ENCODE measurements around the gene ANKRD52.
A peak's percentile ranks its signal among the peaks of the same experiment; 100 is the strongest.
"Not testable (repeated sequence)": the region's sequence is repeated elsewhere in the genome, so short reads cannot be mapped to it uniquely, and the experiment has no call there.

ANKRD52 gene

GRCh38 chr12:56205445-56205844 lies 52.7 kb downstream of the ANKRD52 start:
- DNase-seq, result no peak

- DNase-seq, result no peak
Measured at GRCh38 chr12:56204275-56204674, 53.9 kb downstream of the ANKRD52 start.

DNA sequence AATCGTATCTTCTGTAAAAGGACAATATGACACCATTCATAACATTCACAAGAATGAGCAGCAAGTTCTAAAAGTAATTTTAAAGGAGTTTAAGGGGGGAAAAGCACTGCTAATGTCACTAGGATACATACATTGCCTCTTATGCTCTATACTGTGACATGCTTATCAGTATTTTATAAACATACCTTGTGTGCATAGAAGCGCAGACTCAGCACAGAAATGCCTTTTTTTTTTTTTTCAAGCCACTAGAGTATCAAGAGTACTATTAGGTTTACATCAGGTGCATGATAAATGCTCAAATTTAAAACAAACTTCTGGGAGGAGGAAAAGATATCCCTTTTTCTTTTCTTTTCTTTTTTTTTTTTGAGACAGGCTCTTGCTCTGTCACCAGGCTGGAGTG lies 55.3 kb downstream of the ANKRD52 start:
- DNase-seq, result no peak

- DNase-seq, result no peak
Measured at GRCh38 chr12:56202366-56202765, 55.8 kb downstream of the ANKRD52 start.

GRCh38 chr12:56198836-56199235 lies 59.3 kb downstream of the ANKRD52 start:
- DNase-seq, result no peak

- no peak for DNase-seq
Measured at GRCh38 chr12:56197921-56198635, 60.1 kb downstream of the ANKRD52 start.

GRCh38 chr12:56196818-56197550 lies 61.2 kb downstream of the ANKRD52 start:
- DNase-seq, result not testable (repeated sequence)

- DNase-seq, result peak; percentile 71
Measured at GRCh38 chr12:56193025-56193578, 65.1 kb downstream of the ANKRD52 start.

- DNase-seq, result no peak
Measured at GRCh38 chr12:56192582-56192981, 65.6 kb downstream of the ANKRD52 start.

DNA sequence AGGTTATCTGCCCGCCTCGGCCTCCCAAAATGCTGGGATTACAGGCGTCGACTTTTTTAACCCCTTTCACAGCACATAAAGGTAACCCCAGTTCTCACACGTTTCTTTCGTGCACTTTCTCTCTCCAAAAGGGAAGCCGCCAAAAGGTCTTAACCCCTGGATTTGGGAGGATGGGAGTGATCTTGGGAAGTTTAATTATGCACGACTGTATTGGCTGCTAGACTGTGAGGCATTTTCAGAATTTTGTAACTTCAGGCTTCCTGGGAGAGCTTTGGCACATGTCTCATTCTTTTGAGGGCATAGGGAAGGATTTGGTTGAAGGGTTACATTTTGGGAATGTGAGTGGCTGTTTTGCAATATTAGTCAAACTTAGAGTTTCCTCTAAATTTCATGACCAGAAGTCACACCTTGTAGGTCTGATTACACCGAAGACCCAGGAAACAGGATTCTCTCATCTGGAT lies 67.5 kb downstream of the ANKRD52 start:
- no peak for DNase-seq

DNA sequence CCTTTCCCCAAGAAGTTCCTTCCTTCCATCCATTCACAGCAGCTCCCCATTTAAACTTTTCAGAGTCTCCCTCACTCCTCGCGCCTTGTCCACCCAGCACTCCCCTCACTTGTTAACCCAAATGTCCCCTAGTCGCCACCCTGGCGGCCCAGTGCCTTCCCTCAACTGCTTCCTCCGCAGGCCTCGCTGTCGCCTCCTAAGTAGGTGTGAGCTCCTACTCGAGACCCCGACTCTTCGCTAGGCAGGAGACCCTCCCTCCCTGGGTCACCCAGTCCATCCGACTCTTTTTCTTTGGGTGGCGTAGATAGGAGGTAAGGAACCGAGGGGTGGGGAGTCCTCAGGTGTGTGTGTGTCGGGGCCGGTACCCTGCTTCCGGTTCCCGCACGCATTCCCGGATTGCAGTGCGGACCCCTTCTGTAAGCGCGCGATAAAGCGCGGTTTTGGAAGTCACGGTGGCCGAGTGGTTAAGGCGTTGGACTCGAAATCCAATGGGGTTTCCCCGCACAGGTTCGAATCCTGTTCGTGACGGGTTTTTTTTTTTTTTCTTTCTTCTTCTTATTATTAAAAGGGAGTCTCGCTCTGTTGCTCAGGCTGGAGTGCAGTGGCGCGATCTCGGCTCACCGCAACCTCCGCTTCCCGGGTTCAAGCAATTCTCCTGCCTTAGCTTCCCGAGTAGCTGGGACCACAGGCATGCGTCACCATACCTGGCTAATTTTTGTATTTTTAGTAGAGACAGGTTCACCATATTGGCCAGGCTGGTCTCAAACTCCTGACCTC lies 68.1 kb downstream of the ANKRD52 start:
- DNase-seq, result peak; percentile 48

- peak; percentile 76 for DNase-seq
Measured at GRCh38 chr12:56189099-56189917, 68.9 kb downstream of the ANKRD52 start, which contains the start of gene SMARCC2. Gene SMARCC2 (minus strand): TSS chr12:56189483. CDS start chr12:56189461, 22 bp downstream.

GRCh38 chr12:56188778-56189098 lies 69.4 kb downstream of the ANKRD52 start:
- no peak for DNase-seq

GRCh38 chr12:56188131-56188777 lies 69.9 kb downstream of the ANKRD52 start:
- no peak for DNase-seq
